TTC549 (cell line): ENCODE measurements around the gene MYBPC3.
"Not testable (repeated sequence)": the region's sequence is repeated elsewhere in the genome, so short reads cannot be mapped to it uniquely, and the experiment has no call there.

Experiments
- FAIRE-seq: peaks from 2 replicates; lab custom pipeline; 2012; peaks lifted over from hg19 to GRCh38; lab: Jason Lieb, UNC

Gene MYBPC3

DNA sequence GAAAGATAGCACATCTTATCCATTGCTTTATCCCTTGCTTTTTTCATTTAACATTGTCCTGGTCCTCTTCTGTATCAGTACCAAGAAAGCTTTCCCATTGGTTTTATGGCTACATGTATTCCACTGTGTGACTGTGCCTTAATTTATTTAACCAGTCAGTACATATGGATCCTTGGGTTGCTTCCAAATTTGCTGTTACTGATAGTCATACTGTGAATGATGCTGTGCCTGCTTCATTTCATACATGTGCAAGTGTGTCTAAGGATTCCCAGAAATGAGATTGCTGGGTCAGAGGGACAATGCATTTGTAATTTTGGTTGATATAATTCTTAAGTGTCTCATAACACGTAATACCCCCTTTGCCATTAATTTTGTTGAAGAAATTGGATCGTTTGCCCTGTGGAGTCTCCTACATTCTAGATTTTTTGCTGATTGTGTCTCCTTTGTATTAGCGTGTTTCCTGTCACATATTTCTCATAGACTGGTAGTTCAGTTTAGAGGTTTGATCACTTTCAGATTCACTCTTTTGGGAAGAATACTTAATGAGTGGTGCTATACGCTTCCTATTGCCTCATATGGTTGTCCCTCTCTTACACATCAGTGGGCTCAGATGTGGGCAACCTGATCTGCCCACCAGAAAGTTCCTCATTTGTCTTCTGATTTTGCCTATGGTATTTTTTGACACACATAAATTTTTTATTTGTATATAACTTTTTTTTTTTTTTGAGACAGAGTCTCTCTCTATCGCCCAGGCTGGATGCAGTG lies 35.3 kb downstream of the MYBPC3 start:
- no peak for FAIRE-seq

DNA sequence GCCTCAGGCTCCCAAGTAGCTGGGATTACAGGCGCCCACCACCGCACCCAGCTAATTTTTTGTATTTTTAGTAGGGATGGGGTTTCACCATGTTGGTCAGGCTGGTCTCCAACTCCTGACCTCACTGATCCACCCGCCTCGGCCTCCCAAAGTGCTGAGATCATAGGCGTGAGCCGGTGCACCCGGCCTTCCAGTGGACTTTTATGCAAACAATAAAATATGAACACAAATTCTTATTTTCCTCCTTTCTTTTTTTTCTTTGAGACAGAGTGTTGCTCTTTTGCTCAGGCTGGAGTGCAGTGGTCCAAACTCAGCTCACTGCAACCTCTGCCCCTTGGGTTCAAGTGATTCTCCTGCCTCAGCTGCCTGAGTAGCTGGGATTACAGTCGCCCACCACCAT lies 36.0 kb downstream of the MYBPC3 start:
- not testable (repeated sequence) for FAIRE-seq

DNA sequence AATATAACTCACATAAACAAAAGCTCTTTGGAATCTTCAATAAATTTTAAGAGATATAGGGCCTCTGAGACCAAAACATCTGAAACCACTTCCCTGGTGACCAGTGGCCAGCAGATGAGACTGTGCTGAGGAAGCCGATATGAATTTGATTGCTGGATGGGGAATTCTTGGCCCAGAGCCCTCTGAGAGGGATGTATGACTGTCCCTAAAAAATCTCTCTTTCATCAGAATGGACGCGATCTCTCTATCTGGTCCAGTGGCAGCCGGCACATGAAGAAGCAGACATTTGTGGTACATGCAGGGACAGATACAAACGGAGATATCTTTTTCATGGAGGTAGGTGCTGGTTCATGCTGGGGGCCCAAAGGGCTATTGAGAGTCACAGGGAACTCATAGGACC lies 37.5 kb downstream of the MYBPC3 start:
- no peak for FAIRE-seq

DNA sequence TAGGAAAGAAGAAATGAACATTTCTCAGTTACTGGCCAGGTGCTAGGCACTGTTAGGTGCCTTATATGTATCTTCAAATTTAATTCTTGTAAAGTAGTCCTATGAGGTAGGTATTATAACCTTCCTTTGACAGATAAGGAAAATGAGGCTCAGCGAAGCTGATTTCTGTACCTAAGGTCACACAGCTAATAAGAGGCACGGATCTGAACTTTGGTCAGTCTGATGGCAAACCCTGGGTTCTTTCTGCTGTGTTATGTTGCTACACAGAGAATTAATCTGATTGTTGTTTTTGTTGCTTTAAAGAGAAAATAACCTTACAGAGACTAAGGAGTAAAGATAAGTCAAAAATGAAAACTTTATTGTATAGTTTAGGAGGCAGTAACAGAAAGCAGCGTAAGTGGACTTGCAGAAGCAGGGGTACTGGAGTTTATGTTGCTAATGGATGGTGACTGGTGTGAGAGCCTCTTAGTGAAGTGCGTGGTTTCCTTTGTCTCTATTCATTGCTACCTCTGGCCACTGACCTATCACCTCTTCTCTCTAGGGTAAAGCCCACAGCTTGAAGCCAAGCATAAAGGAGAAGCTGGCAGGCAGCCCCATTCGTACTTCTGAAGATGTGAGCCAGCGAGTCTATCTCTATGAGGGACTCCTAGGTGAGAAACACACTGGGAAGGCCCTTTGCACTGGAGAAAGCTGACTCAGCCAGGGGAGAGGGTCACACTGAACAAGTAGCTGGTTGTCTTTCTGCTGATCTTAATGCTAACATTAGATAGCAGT lies 44.3 kb downstream of the MYBPC3 start:
- no peak for FAIRE-seq

DNA sequence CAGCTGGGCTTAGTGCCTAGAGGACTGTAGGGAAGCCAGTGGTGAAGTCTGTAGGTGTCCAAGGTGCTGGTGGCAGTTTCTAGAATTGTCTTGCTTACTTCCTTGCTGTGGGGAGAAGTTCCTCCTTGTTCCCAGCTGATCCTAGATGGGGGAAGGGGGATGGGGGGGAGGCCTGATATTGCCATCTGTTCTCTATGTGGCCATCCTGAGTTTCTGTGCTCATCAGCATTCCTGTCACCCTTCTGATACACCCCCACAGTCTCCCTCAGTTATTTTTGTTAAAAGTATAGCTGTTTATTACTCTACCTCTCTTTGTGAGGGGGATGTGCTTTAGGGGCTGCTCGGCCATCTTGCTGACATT lies 46.0 kb downstream of the MYBPC3 start:
- no peak for FAIRE-seq

DNA sequence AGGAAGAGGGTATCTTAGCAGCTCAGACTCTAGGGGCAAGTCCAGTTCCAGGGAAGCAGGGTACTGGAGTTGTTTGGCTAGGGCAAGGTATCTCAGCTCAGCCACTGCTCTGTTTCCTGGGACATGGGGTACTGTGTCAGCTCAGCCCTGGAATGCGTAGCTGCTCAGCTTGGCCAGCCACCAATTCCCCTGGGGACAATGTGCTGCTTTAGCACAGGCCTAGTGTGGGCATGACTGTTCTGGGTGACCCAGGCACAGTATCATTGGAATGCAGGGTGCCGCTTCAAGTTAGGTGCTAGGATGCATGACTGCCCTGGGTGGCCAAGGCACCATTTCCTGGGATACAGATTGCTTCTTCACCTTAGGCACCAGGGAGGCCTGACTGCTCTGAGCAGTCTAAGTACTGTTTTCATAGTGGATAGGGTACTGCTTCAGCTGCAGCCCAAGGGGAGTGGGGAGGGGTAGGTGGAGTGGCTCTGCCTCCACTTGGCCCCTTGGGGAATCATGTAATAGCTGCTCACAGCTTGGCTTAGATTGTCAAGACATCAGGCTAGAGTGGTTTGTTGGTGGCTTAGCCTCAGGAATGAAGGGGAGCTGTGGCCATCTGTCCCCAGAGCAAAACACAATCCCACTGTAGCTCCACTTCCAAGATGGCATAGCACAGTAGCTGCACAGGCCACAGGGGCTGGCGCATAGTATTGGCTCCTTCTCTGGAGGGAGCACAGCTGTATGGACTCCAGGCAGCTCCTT lies 46.6 kb downstream of the MYBPC3 start:
- FAIRE-seq = no peak

DNA sequence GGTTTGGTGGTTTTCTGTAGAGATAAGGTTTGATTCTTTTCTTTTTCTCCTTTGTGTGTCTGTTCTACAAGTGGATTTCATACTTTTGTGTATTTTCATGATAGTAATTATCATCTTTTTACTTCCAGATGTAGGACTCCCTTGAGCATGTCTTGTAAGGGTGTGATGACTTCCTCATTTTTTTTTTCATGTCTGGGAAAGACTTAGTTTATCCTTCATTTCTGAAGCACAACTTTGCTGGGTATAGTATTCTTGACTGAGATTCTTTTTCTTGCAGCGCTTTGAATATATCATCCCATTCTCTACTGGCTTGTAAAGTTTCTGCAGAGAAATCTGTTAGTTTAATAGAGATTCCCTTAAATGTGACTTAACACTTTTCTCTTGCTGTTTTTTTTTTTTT lies 49.6 kb downstream of the MYBPC3 start:
- FAIRE-seq = no peak

DNA sequence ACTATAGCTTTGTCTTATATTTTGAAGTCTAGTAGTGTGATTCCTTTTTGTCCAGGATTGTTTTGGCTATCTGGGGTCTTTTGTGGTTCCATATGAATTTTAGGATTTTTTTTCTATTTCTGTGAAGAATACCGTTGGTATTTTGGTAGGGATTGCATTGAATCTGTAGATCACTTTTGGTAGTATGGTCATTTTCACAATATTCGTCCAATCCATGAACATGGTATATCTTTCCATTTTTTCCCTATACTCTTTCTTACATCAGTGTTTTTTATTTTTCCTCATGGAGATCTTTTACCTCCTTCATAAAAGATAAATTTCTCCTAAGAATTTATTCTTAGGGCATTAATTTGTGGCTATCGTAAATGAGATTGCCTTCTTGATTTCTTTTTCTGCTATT lies 53.4 kb downstream of the MYBPC3 start:
- no peak for FAIRE-seq

DNA sequence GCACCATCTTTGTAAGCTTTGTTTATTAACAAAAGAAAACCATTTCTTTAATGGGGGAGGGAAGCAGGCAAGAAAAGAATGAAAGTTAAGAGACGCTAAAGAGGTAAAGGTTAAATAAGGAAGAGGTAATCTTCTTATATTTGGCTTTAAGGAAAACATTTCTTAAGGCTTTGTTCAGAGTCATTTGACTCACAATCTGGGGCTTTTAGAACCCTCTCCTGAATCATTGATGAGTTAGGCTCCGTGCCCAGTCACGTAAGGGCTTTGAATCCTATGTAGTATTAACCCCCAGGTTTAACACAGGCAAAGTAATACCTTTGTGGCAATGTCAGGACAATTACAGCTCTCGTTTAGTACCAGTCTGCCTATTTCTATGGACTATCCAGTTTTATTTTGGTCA lies 56.5 kb downstream of the MYBPC3 start:
- no peak for FAIRE-seq

DNA sequence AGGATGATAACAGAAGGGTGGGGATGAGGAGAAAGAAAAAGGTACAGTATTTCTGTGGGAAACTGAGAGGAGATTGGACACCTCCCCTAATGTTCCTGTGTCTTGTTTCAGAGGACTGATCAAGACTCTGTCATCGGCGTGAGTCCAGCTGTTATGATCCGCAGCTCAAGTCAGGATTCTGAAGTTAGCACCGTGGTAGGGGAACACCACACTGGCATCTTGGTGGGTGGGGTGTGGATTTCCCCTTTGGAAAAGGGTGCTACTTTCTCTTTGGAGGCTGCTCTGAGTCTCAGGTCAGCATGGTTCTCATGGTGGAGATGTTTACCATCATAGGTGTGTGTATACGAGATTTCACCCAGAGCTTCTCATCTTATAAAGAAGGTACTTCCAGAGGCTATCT lies 57.1 kb downstream of the MYBPC3 start:
- FAIRE-seq = no peak

DNA sequence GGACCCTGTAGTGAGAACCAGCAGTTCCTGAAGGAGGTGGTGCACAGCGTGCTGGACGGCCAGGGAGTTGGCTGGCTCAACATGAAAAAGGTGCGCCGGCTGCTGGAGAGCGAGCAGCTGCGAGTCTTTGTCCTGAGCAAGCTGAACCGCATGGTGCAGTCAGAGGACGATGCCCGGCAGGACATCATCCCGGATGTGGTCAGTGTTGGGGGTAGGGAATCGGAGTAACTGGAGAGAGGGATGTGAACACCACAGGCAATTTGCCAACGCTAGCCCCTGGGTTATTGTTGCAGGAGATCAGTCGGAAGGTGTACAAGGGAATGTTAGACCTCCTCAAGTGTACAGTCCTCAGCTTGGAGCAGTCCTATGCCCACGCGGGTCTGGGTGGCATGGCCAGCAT lies 62.6 kb downstream of the MYBPC3 start:
- no peak for FAIRE-seq

DNA sequence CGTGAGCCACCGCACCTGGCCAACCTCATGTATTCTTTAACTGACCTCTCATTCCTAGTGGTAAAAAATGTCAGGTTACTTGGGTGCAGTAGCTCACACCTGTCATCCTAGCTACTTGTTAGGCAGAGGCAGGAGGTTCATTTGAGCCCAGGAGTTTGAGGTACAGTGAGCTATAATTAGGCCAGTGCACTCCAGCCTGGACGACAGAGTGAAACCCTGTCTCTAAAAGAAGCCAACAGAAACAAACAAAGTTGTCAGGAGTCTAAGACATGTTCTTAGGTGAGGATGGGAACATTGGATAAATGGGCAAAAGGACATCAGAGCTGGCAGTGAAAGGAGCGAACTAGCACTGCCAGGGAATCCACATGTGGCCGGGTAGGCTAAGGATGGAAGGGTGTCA lies 64.4 kb downstream of the MYBPC3 start:
- no peak for FAIRE-seq

DNA sequence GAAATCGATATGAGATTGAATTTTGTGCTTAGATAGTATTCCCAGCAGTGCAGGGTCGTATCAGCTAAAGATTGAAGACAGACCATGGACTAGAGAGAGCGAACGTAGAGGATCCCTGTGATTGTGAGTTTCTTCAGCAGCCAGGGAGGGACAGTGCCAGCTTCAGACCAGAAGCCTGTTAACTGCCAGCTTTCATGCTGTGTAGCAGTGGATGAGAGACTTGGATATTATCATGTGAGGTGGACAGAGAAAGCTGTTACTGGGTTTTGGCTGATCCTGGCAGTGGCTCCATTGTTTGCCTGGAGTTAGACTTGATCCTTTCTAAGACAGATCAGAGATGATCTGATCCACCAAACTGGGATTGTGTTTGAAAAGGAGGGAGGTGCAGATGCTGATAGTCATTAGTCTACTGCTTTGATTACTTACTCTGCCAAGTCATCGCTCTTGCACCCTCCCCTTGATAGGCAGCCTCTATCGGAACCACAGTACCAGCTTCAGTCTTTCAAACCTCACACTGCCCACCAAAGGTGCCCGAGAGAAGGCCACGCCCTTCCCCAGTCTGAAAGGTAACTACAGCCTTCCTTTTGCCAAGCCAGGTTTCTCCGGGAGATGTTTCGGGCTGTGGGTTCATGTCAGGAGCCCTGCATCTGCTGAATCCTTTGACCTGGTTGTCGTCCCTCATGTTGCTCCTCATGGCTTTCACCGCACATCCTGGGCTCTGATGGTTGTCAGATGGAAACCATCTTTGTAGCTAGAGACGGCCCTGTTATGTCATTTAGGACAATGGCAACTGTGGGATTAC lies 66.3 kb downstream of the MYBPC3 start:
- no peak for FAIRE-seq

DNA sequence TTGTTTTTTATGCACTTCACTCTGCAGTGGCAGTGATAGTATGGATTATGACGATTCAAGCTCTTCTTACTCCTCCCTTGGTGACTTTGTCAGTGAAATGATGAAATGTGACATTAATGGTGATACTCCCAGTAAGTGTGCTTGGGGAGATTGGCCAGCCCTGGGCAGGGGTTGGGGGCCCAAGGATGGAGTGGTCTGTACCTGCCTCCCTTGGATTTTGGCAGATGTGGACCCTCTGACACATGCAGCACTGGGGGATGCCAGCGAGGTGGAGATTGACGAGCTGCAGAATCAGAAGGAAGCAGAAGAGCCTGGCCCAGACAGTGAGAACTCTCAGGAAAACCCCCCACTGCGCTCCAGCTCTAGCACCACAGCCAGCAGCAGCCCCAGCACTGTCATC lies 68.4 kb downstream of the MYBPC3 start:
- no peak for FAIRE-seq

DNA sequence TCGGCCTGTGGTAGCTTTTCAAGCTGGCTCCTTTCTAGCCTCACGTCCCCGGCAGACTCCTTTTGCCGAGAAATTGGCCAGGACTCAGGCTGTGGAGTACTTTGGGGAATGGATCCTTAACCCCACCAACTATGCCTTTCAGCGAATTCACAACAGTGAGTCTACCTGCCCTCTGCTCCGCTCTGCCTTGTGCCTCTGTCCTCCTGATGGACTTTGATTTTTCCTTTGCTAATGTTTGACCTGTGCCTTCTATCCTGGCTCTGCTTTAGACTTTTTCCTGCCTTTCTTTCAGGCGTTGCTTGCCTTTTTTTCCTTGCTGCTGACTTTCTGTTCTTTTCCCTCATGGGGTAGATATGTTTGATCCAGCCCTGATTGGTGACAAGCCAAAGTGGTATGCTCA lies 70.0 kb downstream of the MYBPC3 start:
- no peak for FAIRE-seq
